Stimulated activated CD4-positive, alpha-beta T cell treated with anti-CD3 and anti-CD28 coated beads, Interleukin-2, amount 100 ng/mL, for 48 hours (primary cell): ENCODE measurements around the gene LAMA2.

ENCODE experiments used
- DNase-seq, 2 donors: peaks; one replicate each; pipeline ENCODE4 v3.0.0-alpha.2; 2020

Gene LAMA2

DNA sequence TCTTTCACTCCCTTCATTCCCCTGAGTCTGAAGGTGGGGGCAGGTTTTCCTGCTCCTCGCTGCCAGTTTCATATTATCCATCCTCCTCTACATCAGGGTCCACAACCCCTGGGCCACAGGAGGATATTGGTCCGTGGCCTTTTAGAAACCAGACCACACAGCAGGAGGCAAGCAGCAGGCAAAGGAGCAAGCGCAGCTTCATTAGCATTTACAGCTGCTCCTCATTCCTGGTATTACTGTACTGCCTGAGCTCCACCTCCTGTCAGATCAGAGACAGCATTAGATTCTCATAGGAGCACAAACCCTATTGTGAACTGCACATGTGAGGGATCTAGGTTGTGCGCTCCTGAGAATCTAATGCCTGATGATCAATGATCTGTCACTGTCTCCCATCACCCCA is 446.7 kb downstream of the LAMA2 start:
- DNase-seq, result no peak

DNA sequence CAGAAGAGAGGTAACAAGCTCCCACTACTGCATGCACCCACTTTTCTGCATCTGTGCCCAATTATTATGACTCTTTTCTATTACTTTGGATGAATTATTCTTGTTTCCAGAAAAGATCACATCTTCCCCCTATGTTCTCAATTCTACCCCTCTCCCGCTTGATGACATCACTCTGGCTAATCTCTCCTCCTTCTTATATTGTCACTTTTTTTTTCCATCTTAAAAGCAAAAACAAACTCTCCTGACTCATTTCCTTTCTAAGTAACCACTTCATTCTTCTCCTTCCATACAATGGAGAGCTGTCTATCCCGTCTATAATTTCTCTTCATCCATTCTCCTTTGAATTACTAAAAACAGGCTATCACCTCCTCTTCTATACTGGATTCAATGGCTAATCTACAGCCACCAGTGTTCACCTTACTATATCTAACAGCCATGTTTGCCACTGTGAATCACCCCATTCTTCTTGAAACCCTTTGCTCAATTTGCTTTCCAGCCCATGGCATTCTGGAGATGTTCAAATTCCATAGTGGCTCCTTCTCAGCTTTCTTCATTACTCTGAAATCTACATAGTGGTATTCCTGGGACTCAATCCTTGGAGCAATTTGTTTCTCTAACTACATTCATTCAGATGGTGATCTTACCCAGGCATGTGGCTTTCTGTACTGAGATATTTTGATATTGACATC is 448.7 kb downstream of the LAMA2 start:
- DNase-seq, result no peak

DNA sequence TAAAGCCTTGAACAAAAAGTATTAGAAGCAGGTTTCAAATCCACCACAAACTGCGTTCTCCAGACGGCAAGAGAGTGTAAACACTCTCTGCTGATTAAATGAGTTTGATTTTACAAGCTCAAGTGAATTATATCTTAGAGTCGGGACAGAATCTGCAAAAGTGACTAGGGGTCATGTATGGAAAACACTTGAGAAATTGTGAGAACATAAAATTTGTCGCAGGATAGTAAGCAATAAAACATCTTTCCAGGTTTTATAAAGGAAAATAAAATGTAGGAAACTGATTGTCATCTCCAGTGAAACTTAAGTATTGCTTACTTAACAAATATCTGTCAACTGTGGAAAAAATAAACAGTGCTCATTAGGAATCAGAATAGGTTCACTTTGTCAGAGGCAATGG is 452.9 kb downstream of the LAMA2 start:
- no peak for DNase-seq

DNA sequence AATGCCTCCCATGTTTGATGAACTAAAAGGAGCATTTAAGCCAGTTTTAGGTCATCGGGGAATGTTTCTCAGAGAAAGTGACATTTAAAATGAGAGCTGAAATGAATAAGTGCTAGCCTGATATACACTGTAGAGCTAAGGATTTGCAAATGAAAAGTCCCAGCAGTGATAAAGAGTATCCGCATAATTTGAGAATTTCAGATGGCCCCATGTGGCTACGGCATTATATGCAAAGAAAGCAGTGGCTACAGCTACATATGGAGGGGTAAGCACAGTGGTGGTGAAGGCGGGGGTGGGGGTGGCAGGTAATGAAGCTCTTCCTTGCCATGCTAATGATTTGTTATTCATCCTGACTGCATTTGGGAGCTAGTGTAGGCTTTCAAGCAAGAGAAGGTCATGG is 455.7 kb downstream of the LAMA2 start:
- DNase-seq, result no peak

DNA sequence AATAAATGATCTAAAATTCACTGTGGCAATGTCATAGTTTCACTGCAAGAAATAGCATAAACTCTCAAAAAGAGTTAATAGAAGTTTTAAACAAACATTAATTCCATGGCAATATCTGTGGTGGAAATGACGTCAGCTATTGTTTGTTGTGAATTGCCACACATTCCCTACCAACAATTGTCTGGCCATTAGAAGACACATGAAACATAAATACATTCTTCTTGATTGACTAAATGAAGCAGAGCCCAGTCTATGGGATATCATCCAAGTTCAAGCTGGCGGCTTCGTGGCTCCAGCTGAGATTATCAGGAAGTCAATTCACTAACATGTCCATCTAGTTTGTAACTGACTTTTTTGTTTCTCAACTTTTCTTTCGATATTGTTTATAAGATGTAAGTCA is 458.0 kb downstream of the LAMA2 start:
- DNase-seq, result no peak

DNA sequence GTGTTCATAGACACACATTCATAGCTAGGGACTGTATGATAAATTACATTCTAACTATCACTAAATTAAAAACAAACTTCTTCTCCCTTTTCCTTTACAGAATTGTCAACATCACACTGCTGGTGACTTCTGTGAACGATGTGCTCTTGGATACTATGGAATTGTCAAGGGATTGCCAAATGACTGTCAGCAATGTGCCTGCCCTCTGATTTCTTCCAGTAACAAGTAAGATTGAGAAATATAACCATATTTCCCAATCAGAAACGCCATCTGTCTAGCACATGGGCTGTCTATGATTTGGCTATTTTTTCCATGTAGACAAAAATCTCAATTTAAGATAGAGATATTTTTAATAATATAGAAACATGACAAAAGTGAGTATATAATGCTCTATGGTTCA is 459.3 kb downstream of the LAMA2 start:
- DNase-seq, result no peak

DNA sequence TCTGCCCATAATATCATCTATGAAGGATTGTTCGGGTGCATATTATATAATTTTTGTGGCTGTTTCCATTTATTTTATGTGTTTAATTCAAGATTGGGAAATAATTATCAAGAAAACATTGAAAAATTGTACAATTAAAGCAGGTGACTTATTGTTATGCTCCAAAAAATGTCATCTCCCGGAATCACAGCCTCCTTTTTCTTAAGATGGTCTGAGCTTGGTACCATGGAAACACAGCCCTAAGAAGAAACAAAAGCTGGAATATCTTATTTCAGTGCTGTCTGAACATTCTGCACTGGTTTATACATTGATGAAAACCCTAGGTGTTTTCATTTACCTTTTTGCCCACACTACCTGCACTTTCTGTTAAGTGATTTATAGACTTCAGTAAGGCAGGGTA is 459.9 kb downstream of the LAMA2 start:
- no peak for DNase-seq

DNA sequence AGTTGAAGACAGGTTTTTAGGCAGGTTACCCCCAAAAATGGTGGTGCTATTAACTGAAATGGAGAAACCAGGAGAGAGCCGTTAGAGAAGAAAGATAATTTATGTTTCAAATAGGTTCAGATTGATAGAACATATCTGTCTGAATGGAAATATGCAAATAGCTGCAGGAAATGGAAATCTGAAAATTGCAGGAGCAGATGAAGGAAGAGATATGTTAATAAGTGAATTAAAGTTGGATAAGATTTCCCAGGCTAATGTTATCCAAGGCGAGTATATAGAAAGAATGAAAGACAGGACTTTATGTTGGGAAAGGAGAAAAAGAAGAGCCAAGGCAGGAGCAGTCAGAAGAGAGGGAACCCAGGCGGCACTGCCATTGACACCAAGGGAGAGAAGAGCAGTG is 461.4 kb downstream of the LAMA2 start:
- no peak for DNase-seq

DNA sequence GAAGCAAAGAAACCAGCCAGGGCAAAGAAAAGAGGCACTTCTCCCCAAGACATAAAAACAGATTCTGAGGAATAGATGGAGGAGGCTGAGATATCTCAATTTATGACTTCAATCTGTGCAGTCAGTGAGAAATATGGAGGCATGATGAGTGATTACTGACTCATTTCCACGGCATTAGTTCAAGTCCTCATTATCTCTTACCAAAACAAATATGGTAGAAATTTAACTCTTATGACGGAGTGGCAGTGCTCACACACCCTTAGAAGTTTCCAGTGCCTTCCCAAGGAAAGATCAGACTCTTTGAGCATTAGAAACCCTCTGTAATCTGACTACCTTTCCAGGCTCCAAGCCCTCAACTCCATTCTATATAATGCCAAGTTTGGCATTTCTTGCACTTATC is 463.0 kb downstream of the LAMA2 start:
- DNase-seq, result no peak

DNA sequence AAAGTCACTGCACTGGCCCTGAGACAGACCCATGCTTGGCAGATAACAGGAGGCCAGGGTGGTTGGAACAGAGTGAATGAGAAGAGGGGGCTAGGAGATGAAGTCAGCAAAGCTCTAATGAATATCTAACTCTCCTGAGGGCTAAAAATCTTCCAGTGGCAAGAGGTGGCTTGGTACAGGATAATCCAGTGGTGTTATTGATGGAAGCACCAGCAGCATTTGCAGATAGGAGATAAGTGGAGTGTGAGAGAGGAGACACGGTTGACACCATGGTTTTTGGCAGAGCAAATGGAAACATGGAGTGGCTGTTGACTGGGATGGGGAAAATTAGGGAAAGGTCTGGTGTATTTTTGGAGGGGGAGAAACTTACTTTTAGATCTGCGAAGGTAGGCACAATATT is 464.0 kb downstream of the LAMA2 start:
- DNase-seq, result no peak

DNA sequence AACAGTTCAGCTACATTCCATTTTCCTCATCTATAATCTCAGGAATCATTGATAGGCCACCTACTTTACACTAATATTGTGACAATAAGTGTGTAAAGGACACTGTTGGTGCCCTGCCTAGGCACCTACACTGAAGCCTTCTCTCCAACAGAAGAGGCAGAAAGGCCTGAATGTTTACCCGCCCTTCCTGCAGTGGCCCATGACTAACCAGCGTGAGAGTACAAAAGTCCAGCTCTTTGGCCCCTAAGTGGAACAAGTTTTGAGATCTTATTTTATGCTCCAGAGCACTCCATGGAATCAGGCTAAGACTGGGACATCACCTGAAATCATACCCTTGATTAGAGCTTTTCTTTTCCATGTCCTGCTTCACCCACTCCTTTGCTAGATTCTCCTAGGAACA is 467.3 kb downstream of the LAMA2 start:
- DNase-seq, result no peak

DNA sequence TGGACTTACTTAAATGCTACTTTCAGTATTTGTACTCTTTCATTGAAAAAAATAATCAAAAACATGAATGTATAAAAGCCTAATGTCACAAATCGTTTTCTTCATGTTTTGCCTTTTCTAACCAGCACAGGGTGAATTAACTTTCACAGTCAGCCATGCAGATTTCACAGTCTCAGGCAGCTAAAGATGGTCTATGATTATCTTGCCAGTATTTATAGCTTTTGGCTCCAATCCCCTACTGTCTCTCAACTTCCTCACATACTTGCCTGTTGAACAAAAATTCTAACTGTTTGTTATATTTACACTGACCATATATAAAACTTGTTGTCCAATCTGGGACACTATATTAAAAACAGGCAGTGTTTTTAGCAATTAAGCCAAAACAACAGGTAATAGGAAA is 468.9 kb downstream of the LAMA2 start:
- no peak for DNase-seq

DNA sequence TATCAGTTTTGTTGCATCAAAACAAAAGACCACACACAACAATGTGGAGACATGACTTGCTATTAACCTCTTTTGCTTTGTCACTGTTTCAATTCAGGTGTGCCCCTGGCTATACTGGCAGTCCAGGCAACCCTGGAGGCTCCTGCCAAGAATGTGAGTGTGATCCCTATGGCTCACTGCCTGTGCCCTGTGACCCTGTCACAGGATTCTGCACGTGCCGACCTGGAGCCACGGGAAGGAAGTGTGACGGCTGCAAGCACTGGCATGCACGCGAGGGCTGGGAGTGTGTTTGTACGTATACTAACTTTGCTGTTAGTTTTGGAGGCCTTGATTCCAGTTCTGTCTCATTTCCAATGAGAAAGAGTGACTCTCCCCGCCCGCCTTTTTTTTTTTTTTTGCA is 470.1 kb downstream of the LAMA2 start:
- no peak for DNase-seq

DNA sequence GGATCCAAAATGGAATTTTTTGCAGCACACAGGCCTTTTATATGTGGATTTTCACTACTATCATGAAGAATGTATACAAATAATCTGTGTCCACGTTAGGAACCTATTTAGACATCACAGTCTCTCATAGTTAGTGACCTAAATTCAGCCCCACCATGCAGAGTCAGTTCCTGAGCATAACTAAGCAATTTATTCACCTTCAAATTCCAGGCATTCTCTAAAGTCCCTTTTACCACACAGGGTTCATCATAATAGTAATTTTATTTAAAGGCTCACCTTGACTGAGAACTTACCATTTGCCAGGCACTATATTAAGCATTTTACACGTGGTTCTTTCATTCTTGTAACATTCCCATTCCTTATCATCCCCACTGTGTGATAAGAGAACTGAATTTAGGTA is 473.2 kb downstream of the LAMA2 start:
- no peak for DNase-seq

DNA sequence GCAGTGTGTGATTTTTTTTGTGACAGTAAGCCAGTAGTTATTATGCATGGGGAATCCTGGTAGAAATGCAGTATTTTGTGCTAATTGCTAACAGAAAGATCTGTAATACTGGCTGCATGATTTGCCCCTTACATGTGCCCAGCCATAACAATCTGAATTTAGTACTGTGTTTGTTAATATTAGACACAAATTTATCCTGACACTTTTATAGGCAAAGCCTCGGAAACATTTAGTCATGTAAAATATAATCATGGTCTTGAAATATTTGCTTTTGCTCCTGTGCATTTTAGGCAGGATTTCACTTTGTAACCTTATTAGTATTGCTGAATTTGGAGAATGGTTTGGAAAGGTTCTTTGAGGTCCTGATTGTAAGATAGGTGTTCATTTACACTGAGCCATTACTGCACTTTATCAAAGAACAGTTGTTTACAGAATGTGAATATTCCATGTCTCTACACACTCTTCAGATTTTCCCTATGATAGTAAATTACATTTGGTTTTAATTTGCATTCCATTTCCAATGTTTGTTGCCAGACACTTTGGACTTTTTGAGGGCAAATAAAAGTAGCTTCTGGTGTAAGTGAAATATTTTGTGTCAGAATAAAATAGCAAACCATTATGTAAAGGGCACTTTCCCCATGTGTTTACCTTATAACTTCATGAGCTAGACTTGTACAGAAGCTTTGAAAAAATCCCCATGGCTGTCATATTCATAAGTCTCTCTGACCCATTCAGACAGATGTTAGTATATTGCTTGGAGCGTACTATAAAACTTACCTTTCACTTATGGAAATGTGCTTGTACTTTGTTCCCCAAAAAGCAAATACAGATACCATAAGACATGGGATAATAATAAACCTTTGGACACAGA is 477.1 kb downstream of the LAMA2 start:
- no peak for DNase-seq

DNA sequence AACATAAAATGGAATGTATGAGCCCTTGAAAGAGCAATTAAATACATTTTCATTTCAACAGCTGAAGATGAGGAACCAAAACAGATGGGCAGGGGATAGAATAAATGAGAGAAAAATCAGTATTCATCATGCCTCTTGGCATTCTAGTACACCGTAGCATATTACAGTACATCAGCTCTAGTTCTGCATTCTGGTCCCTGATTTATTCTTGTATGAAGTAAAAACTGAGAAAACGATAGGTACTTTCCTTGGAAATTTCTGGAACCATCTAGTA is 477.7 kb downstream of the LAMA2 start:
- no peak for DNase-seq

DNA sequence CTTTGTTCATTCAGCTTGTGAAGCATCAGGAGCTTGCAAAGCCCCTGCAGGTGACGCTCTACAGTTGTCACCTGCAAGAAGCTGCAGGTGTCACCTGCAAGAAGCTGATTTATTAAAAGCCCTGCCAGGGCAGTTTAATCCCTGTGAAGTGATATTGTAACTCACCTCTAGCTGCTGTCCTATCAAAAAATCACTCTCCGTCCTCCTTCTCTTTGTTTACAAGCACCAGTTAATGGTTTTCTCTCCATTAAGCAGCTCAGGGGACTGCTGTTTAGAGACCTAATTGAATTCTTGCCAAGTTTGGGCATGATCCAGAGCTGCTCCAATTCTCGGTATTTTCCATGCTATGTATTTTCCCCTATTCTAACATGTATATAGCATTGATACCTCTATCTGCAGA is 481.1 kb downstream of the LAMA2 start:
- no peak for DNase-seq

DNA sequence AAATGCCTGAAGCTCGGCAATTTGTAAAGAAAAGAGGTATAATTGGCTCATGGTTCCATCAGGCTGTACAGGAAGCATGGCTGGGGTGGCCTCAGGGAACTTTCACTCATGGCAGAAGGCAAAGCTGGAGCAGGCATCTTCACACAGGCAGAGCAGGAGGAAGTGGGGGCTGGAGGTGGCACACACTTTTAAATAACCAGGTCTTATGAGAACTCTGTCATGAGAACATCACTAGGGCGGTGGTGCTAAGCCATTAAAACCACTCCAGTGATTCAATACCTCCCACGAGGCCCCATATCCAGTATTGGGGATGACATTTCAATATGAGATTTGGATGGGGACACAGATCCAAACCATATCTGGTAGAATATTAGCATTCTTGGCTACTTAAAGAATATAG is 481.8 kb downstream of the LAMA2 start:
- no peak for DNase-seq

DNA sequence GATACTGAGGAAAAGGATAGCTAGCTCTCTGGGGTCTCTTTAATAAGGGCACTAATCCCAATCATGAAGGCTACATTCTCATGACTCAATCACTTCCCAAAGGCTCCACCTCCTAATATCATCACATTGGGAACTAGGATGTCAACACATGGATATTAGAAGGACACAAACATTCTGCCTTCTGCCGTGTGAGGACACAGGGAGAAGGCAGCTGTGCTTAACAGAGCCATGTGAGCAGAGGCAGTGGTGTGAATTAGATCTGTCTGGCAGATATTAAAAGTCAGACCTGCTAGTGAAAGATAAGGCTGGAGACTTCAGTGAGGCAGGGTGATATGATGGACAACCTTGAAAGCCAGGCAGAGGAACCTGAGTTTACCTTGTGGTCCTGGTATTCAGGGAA is 485.1 kb downstream of the LAMA2 start:
- DNase-seq, result no peak

DNA sequence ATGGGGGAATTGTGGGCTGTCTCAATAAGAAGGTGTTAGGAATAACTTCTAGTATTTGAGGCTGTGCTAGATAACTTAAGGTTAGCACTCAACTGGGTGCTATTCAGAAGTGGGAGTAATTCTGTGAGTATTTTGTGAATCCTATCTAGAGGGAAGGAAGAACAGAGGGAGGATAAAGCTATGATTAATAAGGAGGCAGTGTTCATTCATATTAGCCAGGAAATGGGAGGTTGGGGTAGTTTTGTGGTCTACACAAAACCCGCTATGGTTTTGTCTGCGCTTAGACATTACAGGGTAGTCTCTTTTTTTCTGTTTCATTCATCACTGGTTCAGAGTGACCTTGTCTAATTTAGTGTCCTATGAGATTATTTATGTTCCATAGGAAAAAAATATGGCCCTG is 486.0 kb downstream of the LAMA2 start:
- no peak for DNase-seq

DNA sequence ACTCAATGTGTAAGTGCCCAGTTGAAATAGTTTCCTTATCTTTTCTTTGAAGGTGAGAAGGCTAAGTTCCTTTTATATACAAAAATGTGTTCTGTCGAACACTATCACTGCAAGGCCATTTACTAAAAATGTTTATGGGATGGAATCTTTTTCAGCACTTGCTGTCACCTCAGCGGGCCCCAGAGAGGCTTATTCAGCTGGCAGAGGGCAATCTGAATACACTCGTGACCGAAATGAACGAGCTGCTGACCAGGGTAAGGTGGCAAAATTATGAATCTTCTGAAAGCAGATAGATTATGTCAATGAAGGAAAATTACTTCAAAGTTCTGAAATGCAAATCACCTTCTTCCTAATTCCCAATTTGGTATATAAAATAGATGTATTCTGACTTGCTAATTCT is 486.8 kb downstream of the LAMA2 start:
- no peak for DNase-seq

DNA sequence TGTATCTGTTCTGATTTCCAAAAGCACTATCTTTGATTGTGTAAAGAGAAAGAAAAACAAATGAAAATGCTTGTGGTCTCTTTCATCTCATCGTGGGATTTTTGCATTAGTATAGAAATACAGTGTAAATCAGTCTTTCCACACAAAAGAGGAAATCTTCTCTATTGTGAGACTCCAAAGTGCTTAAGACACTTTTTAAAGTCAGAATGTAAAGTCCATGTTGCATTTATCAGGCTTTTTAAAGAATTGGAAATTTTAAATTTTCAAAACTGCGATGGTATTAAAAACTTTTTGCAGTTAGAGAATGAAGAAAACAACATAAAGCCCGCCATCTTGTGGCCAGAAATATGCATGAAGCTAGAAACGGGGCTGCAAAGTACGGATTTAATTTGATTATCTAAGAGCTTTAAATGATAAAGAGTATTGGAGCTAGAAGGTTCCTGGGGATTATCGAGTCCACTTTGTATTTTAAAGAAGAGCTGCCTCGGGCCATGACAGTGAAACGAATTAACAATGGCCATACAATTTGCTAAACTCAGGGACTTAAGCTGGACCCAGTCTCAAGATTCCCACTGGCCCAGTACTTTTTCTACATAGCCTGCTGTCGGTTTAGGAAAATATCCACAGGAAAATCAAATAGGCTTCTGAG is 487.5 kb downstream of the LAMA2 start:
- peak; percentile 32 to 41 for DNase-seq

DNA sequence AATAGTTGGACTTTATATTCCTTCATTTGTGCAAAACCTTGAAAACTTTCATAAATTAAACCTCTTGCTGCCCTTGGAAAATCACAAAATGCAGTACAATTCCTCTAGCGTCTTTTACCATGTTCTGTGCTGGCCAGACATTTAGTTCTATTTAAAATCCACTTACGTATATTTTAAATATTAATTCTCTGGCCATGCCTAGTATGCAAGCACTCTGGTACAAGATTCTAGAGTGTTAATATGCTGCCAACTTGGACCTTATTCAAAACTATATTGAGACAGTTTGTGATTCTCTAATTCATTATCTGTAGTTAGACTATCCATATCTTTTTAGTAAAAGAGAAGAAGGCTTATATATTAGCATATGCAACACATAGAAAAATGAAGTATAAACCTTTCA is 498.9 kb downstream of the LAMA2 start:
- DNase-seq, result no peak

DNA sequence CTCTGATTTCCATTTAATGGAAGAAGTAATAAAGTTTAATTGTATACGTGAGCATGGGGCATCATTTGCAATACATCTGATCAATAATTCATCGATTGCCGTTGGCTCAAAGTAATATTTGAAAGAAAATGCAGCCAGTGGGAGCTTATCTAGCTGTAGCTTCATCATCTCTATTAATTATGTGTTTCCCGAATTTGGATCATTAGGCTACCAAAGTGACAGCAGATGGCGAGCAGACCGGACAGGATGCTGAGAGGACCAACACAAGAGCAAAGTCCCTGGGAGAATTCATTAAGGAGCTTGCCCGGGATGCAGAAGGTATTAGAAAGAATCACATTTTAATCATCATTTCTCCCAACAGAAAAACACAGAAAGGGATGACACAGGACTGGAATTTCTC is 500.0 kb downstream of the LAMA2 start:
- DNase-seq, result no peak

DNA sequence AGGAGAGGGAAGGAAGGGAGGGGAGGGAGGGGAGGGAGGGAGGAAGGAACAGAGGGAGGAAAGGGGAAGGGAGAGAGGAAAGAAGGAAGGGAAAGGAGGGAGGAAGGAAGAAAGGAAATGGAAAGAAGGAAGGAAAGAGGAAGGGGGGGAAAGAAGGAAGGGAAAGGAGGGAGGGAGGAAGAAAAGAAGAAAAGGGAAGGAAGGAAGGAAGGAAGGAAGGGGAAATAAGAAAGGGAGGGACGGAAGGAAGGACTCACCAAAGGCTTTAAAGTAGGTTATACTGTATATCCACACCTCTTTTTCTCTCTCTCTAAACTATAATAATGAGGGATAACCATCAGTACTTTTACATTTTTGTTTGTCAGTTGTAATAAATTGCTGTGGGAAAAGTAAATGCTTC is 502.2 kb downstream of the LAMA2 start:
- no peak for DNase-seq
